Measurements from ENCODE around the gene ZNF417. TPM values are rescaled to one million over a fixed set of nuclear protein-coding genes. Genes with fewer than 3 reads are reported as not detected.

The ZNF417 gene
- polyA plus RNA-seq, 1 donor from 2014 or later = 21.7 TPM

GRCh38 chr19:57888560-57889231 is 27.7 kb downstream of the ZNF417 start, which contains the start of gene ZNF814:
Gene ZNF814 (minus strand): TSS chr19:57889037. CDS start chr19:57888802, 235 bp downstream.
- Histone ChIP-seq H3K9me3 (ENCODE audit: low read length) (no peaks in the 10 kb centered on the region), H4K20me1 (ENCODE audit: insufficient read depth) (no peaks in the 10 kb centered on the region), H3K27me3 (ENCODE audit: insufficient read depth, low read depth, low read length) (no peaks in the 10 kb centered on the region), H3K79me2 (replicated peaks; ENCODE audit: insufficient read depth, low read length) (peaks cover 29% of the 10 kb centered on the region), H3F3A (ENCODE audit: insufficient read depth, low read length, poor library complexity, severe bottlenecking) (no peaks in the 10 kb centered on the region), H3K36me3 (ENCODE audit: insufficient read depth, low read length) (no peaks in the 10 kb centered on the region), H2AFZ (ENCODE audit: low read depth, low read length) (peak within 1 kb of the TSS; percentile 61), H3K27ac (ENCODE audit: low read length) (peak within 1 kb of the TSS; percentile 85), H3K4me3 (ENCODE audit: low read length) (peak within 1 kb of the TSS; percentile 80), H3K9ac (ENCODE audit: low read length) (peak within 1 kb of the TSS; percentile 82), H3K4me2 (ENCODE audit: low read length) (peak within 1 kb of the TSS; percentile 46), H3K9me2 (ENCODE audit: insufficient read depth, low read length) (no peaks in the 10 kb centered on the region)
- TF ChIP-seq REST (IDR thresholded peaks at IDR 0.05; ENCODE audit: borderline replicate concordance) = peak; percentile 72
- TF ChIP-seq SMC3 (conservative IDR thresholded peaks at IDR 0.05; ENCODE audit: poor library complexity) = peak; percentile 72
- TF ChIP-seq TAF1 (IDR thresholded peaks at IDR 0.05; ENCODE audit: low read depth) = peak; percentile 82
- peak; percentile 99 for TF ChIP-seq MXI1 (conservative IDR thresholded peaks at IDR 0.05; ENCODE audit: poor library complexity, severe bottlenecking)
- peak; percentile 14 for TF ChIP-seq EP300 (conservative IDR thresholded peaks at IDR 0.05; ENCODE audit: poor library complexity, severe bottlenecking)
- TF ChIP-seq EZH2 (IDR thresholded peaks at IDR 0.05; ENCODE audit: borderline replicate concordance, insufficient read depth, low read length, poor library complexity, severe bottlenecking) = no peak
- TF ChIP-seq POLR2AphosphoS5 (IDR thresholded peaks at IDR 0.05) = peak; percentile 84
- TF ChIP-seq CTCF (IDR thresholded peaks at IDR 0.05; ENCODE audit: poor library complexity, severe bottlenecking) = peak; percentile 73
- TF ChIP-seq RAD21 (conservative IDR thresholded peaks at IDR 0.05) = peak; percentile 53

- Histone ChIP-seq H3K9me3 (ENCODE audit: low read length) (no peaks in the 10 kb centered on the region), H3K27ac (ENCODE audit: low read length) (peak overlapping the region; percentile 85), H2AFZ (ENCODE audit: low read depth, low read length) (peak overlapping the region; percentile 53), H4K20me1 (ENCODE audit: insufficient read depth) (no peaks in the 10 kb centered on the region), H3K36me3 (ENCODE audit: insufficient read depth, low read length) (no peaks in the 10 kb centered on the region), H3F3A (ENCODE audit: insufficient read depth, low read length, poor library complexity, severe bottlenecking) (no peaks in the 10 kb centered on the region), H3K9ac (ENCODE audit: low read length) (peak overlapping the region; percentile 82), H3K79me2 (replicated peaks; ENCODE audit: insufficient read depth, low read length) (peaks cover 32% of the 10 kb centered on the region), H3K4me3 (ENCODE audit: low read length) (peak overlapping the region; percentile 80), H3K27me3 (ENCODE audit: insufficient read depth, low read depth, low read length) (no peaks in the 10 kb centered on the region), H3K4me2 (ENCODE audit: low read length) (peak overlapping the region; percentile 46), H3K9me2 (ENCODE audit: insufficient read depth, low read length) (no peaks in the 10 kb centered on the region)
- TF ChIP-seq REST (IDR thresholded peaks at IDR 0.05; ENCODE audit: borderline replicate concordance) (no peak), TAF1 (IDR thresholded peaks at IDR 0.05; ENCODE audit: low read depth) (no peak)
These were observed 28.3 kb downstream of the ZNF417 start for GRCh38 chr19:57888107-57888559.
